GM19351 (cell line): ENCODE data around the gene GNG13.
"Not testable (repeated sequence)": the region's sequence is repeated elsewhere in the genome, so short reads cannot be mapped to it uniquely, and the experiment has no call there.

Experiments used
- ATAC-seq: cut with Tn5 transposase; IDR thresholded peaks from one replicate; pipeline ENCODE4 v1.9.1; 2021; ENCODE audit warnings: mild to moderate bottlenecking, moderate library complexity; ENCODE audit not compliant: unreplicated experiment

Gene GNG13

DNA sequence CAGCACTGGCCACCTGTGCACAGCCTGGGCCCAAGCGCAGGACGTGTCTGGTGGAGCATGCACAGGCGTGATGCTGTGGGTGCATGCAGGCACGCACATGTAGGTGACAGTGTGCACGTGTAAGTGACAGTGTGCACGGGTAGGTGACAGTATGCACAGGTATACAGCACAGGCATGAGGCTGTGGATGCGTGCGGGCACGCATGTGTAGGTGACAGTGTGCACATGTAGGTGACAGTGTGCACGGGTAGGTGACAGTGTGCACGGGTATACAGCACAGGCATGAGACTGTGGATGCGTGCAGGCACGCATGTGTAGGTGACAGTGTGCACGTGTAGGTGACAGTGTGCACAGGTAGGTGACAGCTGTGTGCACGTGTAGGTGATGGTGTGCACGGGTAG lies 20.2 kb downstream of the GNG13 start:
- no peak for ATAC-seq

- no peak for ATAC-seq
These were observed 21.0 kb downstream of the GNG13 start for GRCh38 chr16:779561-779960.

DNA sequence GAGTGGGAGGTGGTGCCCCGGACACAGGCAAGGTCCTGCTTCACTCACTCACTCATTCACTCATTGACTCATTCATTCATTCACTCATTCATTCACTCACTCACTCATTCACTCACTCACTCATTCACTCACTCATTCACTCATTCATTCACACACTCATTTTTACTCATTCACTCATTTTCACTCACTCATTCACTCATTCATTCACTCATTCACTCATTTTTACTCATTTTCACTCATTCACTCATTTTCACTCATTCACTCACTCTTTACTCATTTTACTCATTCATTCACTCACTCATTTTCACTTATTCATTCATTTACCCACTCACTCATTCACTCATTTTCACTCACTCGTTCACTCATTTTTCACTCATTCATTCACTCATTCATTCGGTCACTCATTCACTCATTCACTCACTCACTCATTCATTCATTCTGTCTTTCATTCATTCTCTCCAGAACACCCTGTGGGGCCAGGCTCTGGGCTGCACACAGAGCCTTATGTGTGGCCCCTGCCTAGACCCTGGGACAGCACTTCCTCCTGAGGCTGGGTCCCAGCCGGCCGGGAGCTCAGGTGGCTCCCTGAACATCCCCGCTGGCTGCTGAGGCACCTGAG lies 21.5 kb downstream of the GNG13 start:
- ATAC-seq = no peak

GRCh38 chr16:778447-778846 lies 22.1 kb downstream of the GNG13 start:
- ATAC-seq = no peak

DNA sequence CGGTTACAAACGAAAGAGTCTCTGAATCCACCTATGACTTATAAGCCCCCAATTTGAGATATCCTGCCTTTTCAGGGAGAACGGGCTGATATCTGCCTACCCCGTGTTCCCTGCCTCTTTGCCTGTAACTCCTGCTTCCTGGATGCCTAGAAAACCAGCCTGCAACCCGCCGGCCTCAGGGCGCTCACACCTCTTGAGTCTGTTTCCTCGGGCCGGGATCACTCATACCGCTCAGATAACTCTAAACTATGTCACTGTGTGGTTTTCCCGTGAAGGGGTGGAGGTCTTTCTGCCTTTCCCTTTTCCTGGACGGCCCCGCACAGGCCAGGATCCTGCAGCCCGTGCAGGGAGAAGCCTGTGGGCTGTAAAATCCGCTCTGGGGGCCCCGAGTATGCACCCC lies 22.7 kb downstream of the GNG13 start:
- ATAC-seq = no peak

GRCh38 chr16:776824-777223 lies 23.7 kb downstream of the GNG13 start:
- no peak for ATAC-seq

GRCh38 chr16:776298-776697 lies 24.2 kb downstream of the GNG13 start:
- not testable (repeated sequence) for ATAC-seq

- ATAC-seq = no peak
These were observed 25.2 kb downstream of the GNG13 start for GRCh38 chr16:775236-775796.

DNA sequence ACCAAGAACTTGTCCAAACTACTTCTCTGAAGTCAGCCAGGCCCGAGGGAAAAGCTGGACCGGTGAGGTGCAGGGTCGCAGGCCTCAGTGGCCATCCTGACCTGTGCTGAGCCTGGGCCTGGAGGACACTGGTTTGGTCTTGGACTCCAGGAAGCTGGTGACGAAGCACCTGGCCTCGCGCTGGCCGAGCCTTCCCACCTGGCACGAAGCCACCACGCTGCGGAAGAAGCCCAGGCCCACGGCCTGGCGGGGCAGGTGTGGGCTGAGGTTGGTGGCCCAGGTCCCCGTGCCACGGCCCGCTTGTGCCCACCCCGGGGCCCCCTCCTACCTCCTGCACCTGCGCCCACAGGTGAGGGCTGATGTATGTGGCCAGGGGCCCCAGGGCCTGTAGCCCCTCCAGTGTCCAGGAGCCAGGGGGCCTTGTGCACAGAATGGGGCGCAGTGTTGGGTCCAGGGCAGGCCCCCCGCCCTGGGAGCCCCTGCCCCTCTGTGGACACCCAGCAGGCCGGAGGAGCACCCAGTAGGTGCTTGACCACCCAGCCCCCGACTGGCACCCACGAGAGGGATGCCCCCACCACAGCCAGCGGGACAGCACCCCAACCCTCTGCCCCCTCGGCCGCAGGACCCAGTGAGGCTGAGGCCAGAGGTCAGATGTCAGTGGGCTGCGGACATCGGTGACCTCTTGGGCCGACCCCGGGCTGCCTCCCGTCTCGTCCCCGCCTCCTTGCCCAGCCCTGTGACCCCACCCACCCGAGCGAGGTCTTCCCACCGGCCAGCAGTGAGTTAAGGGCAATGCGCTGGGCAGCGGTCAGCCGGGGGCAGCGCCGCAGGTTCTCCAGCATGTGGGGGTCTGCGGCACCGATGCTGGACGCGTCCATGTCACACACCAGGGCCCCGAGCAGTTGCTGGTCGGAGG lies 26.2 kb downstream of the GNG13 start:
- ATAC-seq = no peak

- ATAC-seq = no peak
These were observed 27.6 kb downstream of the GNG13 start for GRCh38 chr16:772959-773358.

- no peak for ATAC-seq
These were observed 30.1 kb downstream of the GNG13 start for GRCh38 chr16:770411-770810.

DNA sequence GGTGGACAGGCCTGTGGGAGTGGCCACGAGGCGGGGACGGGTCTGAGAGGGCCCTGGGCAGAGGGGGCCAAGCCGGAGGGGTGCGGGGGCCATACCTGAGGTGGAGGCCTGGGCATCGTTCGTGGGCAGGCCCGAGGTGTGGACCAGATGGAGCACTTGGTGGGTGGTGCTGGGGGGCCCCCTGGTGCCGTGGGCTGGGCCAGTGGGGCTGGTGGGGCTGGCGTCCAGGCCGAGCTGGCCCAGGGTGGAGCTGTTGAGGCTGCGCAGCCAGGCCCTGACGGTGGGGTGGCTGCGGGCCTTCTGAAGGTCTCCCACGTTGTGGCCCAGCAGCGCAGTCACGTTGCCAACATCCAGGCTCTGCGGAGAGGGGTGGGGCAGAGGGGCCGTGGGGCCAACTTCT lies 30.6 kb downstream of the GNG13 start:
- no peak for ATAC-seq

DNA sequence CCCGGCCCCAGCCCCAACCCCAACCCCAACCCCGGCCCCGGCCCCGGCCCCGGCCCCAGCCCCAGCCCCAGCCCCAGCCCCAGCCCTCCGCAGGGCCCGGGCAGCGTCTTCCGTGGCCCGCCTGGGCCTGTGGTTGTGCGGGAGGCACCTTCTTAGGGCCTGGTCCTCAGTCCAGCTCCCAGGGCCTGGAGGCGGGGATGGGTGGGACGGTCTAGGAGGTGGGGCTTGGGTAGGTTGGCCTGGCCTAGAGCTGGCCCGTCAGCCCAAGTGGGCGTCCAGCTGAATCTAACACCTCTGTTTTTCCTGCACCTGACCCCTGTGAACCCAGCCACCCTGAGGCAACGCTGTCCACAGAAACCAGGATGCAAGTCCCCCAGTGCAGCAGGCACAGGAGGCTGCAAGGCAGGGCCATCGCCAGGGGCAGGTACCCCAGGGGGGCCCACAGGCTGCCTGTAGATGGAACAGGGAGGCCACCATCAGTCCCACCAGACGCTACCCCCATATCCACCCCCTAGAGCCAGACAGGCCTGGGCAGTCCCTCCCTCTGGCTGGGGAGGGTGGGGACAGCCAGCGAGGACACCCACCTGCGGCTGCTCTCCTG lies 31.2 kb downstream of the GNG13 start:
- no peak for ATAC-seq

- ATAC-seq = no peak
These were observed 32.1 kb downstream of the GNG13 start for GRCh38 chr16:768428-768827.

GRCh38 chr16:767743-768235 lies 32.7 kb downstream of the GNG13 start:
- ATAC-seq = no peak

DNA sequence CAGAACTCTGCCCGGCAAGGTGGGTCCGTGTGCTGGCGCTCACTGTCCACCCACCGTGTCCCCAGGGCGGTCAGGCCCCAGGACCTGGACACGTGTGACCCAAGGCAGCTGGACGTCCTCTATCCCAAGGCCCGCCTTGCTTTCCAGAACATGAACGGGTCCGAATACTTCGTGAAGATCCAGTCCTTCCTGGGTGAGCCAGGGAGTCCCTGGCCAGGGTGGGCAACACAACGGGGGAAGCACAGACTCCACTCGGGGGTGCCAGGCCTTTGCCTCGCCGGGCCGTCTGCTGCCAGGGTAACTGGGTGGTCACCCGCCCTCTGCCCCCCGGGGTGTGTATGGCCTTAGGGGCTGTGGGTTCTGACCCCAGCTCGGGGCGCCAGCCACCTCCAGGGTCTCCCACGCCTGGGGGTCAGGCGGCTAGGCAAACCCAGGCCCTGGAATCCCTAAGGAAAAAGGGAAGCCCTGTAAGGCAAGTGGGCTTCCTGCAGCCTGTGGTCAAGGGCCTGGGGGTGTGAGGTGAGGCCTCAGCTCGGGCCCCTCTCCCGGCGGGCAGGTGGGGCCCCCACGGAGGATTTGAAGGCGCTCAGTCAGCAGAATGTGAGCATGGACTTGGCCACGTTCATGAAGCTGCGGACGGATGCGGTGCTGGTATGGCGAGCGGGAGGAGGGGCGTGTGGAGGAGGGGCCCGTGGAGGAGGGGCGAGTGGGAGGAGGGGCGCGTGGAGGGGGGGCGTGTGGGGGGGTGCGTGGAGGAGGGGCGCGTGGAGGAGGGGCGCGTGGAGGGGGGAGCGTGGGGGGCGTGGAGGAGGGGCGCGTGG lies 33.5 kb downstream of the GNG13 start:
- ATAC-seq = no peak

DNA sequence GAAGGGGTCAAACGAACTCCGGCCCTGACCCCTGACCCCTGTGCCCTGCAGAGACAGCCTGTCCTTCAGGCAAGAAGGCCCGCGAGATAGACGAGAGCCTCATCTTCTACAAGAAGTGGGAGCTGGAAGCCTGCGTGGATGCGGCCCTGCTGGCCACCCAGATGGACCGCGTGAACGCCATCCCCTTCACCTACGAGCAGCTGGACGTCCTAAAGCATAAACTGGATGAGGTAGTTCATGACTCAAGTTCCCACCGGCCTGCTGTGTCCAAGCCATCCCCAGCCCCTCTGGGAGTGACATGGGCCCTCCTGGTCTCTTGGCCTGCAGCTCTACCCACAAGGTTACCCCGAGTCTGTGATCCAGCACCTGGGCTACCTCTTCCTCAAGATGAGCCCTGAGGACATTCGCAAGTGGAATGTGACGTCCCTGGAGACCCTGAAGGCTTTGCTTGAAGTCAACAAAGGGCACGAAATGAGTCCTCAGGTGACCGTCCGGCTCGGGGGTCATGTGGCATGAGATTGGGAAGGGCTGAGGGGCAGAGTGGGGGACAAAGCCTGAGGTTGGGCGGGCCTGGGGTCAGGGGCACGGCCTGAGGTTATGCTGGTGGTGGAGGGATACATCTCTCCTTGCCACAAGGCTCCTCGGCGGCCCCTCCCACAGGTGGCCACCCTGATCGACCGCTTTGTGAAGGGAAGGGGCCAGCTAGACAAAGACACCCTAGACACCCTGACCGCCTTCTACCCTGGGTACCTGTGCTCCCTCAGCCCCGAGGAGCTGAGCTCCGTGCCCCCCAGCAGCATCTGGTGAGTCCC lies 34.3 kb downstream of the GNG13 start:
- no peak for ATAC-seq

DNA sequence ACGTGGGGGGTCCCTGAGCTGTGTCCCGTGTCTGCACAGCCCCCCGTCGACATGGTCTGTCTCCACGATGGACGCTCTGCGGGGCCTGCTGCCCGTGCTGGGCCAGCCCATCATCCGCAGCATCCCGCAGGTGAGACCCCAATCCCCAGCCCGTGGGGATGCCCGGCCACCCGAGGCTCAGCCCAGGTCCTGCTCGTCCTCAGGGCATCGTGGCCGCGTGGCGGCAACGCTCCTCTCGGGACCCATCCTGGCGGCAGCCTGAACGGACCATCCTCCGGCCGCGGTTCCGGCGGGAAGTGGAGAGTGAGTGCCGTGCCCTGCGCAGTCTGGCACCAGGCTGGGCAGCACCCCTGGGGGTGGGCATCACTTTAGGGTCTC lies 35.1 kb downstream of the GNG13 start:
- no peak for ATAC-seq

DNA sequence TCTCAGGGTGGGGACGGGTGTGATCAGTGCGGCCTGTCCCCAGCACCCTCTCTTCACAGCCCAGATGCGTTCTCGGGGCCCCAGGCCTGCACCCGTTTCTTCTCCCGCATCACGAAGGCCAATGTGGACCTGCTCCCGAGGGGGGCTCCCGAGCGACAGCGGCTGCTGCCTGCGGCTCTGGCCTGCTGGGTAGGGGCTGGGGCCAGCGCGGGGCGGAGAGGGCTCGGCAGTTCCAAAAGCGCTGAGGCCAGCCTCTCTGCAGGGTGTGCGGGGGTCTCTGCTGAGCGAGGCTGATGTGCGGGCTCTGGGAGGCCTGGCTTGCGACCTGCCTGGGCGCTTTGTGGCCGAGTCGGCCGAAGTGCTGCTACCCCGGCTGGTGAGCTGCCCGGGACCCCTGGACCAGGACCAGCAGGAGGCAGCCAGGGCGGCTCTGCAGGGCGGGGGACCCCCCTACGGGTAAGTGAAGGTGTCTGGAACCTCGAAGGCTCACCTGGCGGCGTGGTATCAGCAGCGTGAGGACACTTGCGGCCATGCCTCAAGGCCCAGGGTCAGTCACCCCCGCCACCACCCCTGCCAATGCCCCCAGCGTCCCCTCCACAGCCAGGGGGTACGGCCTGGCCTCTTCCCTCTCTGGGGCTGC lies 35.6 kb downstream of the GNG13 start:
- ATAC-seq = no peak
